ENCODE data around the gene CARS2. TPM values are rescaled to one million over a fixed set of nuclear protein-coding genes. Genes with fewer than 3 reads are reported as not detected.
"Not testable (repeated sequence)": the region's sequence is repeated elsewhere in the genome, so short reads cannot be mapped to it uniquely, and the experiment has no call there.

CARS2 gene
- total RNA-seq, 1 donor from 2014 or later, result 55.3 TPM

DNA sequence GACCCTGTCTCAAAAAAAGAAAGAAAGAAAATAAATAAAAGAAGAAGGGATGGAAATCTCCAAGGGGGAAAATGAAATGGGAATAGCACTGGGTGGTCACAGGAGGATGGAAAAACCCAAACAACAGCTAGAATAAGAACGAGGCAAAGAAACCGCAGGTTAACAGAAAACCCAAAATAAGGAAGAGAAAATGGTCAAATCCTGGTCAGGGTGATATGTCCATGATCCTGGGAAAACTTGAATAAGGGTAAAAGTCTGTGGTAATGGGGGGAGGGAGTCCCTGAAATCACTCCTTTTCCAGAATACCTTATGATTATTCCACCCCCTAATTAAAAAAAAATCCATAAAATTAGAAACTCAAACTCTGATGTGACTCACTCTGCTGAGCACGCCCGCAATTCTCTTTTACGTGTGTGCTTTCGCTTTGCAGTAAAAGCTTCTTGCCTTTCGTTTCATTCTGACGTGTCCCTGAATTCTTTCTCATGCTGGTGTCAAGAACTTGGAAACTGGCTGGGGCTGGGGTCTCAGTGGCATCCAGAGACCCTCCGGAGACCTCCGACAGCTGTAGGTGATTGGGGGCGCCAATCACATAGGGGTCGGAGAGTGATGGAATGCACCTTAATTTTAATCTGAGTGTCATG, 94.8 kb downstream of the CARS2 start:
- DNase-seq, result no peak
- no peak for ATAC-seq (ENCODE audit: poor library complexity)
- intact Hi-C loops (cut with DNase I), result no loop called here

GRCh38 chr13:110607675-110608224, 98.2 kb downstream of the CARS2 start:
- intact Hi-C loops (cut with DNase I), result no loop called here
- no peak for DNase-seq
- no peak for ATAC-seq (ENCODE audit: poor library complexity)

DNA sequence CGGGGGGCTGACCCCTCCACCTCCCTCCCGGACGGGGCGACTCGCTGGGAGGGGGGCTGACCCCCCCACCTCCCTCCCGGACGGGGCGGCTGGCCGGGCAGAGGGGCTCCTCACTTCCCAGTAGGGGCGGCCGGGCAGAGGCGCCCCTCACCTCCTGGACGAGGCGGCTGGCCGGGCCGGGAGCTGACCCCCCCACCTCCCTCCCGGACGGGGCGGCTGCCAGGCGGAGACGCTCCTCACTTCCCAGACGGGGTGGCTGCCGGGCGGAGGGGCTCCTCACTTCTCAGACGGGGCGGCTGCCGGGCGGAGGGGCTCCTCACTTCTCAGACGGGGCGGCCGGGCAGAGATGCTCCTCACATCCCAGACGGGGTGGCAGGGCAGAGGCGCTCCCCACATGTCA, 99.6 kb downstream of the CARS2 start:
- intact Hi-C loops (cut with DNase I); DNase-seq; ATAC-seq (ENCODE audit: poor library complexity): not testable (repeated sequence)

DNA sequence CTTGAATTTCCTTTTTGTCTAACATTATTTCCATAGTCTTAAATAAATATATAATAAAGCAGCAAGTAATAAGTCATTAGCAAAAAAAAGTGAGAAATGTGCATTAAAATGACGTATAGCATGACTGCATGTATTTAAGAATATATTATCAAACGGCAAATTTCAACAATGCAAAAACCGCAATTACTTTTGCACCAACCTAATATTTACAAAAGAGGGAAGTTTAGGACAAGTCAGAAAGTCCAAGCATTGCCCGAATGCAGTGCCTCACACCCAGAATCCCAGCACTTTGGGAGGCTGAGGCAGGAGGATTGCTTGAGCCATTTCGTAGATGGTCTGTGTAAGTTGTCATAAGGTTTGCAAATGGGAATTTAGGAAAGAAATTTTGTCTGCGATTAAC, 100.8 kb downstream of the CARS2 start:
- no peak for DNase-seq
- ATAC-seq (ENCODE audit: poor library complexity), result no peak
- intact Hi-C loops (cut with DNase I), result no loop called here

DNA sequence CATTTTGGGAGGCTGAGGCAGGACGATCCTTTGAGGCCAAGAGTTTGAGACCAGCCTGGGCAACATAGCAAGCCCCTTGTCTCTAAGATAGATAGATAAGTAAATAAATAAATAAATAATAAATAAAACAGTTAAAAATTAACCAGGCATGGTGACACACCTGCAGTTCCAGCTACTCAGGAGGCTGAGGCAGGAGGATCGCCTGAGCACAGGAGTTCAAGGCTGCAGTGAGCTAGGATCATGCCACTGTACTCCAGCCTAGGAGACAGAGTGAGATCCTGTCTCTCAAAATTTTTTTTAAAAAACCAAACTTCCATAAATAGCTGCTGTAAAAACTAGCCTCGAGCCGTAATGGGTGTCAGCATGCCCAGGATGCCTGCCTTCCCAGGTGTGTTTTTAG, 104.9 kb downstream of the CARS2 start:
- no peak for DNase-seq
- intact Hi-C loops (cut with DNase I), result no loop called here
- no peak for ATAC-seq (ENCODE audit: poor library complexity)

GRCh38 chr13:110600261-110600819, 105.6 kb downstream of the CARS2 start:
- intact Hi-C loops (cut with DNase I), result no loop called here
- ATAC-seq (ENCODE audit: poor library complexity) (no peak), DNase-seq (no peak)

DNA sequence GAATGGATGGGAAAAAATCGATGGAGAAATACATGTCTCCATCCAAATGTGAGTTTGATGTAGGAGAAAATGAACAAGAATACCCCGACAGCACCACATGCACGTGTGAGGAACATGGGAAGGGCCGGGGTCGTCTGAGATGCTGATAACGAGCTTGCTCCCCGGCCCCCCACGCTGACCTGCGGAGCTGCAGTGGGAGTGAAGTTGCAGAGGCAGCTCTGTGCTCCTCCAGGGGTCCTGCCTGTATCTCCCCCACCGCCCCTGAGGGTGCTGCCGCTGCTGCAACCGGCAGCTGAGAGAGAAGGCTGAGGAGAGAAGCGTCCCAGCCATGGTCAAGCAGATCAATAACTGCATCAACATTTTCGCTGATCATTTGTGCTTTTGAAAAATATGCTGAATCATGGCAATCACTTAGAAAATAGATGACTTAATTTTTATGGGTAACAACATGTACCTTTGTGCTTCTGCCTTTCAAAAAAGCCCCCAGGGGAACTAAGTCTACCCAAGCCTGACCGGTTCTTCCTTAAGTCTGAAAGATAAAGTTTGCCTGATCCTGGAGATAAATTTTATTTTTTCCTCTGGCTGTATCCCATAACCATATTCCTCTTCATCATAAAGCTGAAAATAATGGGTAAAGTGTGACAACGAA, 108.8 kb downstream of the CARS2 start:
- no peak for DNase-seq
- intact Hi-C loops (cut with DNase I), result loop anchor here (5.0 to 10.0 kb wide), 2 partner anchors 220 to 458 kb away; no protein-coding TSS in a partner anchor
- ATAC-seq (ENCODE audit: poor library complexity), result no peak

DNA sequence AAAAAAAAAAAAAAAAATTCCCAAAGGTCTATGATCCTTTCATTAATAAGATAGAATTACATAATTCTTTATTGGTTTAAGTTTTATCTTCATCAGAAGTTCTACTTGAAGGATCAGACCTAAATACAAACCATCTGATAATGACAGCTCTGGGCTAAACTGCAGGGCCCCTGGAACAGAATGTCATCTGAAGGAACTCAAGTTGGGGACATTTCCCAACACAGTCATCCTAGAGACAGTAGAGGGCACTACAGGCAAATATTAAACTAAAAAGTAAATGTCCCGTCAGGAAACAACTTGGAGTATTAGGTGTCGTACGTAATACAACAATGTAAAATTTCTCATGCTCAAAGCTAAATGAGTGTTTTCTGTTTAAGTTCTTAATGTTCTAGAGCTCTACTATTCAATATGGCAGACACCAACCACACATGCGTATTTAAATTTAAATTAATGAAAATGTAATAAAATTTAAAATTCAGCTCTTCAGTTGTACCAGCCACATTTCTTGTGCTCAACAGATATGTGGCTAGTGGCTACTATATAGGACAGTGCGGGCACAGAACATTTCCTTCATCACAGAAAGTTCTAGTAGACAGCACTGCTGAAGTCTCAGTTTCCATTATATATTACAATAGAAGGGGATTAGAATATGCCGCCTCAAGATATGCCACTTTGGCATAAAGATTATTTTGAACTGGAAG, 112.3 kb downstream of the CARS2 start:
- peak; percentile 95 for ATAC-seq (ENCODE audit: poor library complexity)
- intact Hi-C loops (cut with DNase I), result loop anchor here (10.0 kb wide), 1 partner anchor 461 kb away; no protein-coding TSS in a partner anchor
- DNase-seq, result no peak

- DNase-seq (no peak), ATAC-seq (ENCODE audit: poor library complexity) (no peak)
- intact Hi-C loops (cut with DNase I), result loop anchor here (10.0 kb wide), 1 partner anchor 462 kb away; no protein-coding TSS in a partner anchor
Observed at GRCh38 chr13:110592665-110593064, 113.3 kb downstream of the CARS2 start.

Other genes with a start within 250 kb of the CARS2 start
- gene RAB20, start 144.4 kb downstream of the CARS2 start, total RNA-seq, result 10.0 TPM
- gene NAXD, start 90.6 kb downstream of the CARS2 start, total RNA-seq, result 27.6 TPM
- 6.6 TPM for gene ING1, start 7.6 kb upstream of the CARS2 start, total RNA-seq
- 45.3 TPM for gene ANKRD10, start 209.0 kb upstream of the CARS2 start, total RNA-seq

All from Right ventricle myocardium superior (tissue), 1 donor.